OCI-LY7 (cell line): Measurements from ENCODE around the gene RAB3IL1.
"Not testable (repeated sequence)": the region's sequence is repeated elsewhere in the genome, so short reads cannot be mapped to it uniquely, and the experiment has no call there.

Source experiments
- CTCF ChIP-seq: fragments of 200-600 bp; sonication (generic); conservative IDR thresholded peaks from 2 replicates; pipeline ENCODE4 v1.5.1; 2014; ENCODE audit warnings: mild to moderate bottlenecking, antibody characterized with exemption, low read length, moderate library complexity, mixed read lengths
- EZH2phosphoT487 ChIP-seq: fragments of 200-600 bp; sonication (generic); IDR thresholded peaks from 2 replicates; pipeline ENCODE4 v1.6.1; 2018; ENCODE audit warnings: low read depth, borderline replicate concordance, mild to moderate bottlenecking, mixed run types, antibody characterized with exemption, low read length, moderate library complexity, mixed read lengths

- TF ChIP-seq CTCF, EZH2phosphoT487: not testable (repeated sequence)
These were observed 35.1 kb downstream of the RAB3IL1 start for GRCh38 chr11:61882267-61882666.
